Measurements from ENCODE around the gene MAP3K3.

DNA sequence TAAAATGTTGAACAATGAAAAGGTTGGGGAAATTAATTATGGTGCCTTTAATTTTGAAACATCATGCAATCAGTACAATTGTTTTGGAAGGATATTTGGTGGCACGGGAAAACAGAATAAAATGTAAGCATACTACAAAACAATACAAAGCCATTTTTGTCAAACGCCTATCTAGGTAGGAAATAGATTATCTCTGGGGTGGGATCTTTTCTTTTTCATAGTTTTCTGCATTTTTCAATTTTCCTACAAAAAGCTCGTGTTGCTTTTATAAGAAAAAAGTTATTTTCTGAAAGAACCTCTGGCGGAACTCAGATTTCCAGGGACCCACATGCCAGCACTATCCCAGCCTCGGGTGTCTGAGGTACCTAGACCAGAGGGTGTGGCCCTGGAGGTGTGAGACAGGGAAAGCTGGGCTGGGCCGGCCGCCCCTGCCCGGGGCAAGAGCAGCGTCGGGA lies 961 bp upstream of the MAP3K3 start:
- TF ChIP-seq, protein P1, sequence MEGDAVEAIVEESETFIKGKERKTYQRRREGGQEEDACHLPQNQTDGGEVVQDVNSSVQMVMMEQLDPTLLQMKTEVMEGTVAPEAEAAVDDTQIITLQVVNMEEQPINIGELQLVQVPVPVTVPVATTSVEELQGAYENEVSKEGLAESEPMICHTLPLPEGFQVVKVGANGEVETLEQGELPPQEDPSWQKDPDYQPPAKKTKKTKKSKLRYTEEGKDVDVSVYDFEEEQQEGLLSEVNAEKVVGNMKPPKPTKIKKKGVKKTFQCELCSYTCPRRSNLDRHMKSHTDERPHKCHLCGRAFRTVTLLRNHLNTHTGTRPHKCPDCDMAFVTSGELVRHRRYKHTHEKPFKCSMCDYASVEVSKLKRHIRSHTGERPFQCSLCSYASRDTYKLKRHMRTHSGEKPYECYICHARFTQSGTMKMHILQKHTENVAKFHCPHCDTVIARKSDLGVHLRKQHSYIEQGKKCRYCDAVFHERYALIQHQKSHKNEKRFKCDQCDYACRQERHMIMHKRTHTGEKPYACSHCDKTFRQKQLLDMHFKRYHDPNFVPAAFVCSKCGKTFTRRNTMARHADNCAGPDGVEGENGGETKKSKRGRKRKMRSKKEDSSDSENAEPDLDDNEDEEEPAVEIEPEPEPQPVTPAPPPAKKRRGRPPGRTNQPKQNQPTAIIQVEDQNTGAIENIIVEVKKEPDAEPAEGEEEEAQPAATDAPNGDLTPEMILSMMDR (IDR thresholded peaks at IDR 0.05 in 4 of 5, conservative IDR thresholded peaks at IDR 0.05 in 1 of 5): no peak
- no peak for TF ChIP-seq POLR2A (IDR thresholded peaks at IDR 0.05)

Data from gastrocnemius medialis (tissue), 4 donors.